Stimulated activated CD4-positive, alpha-beta T cell treated with anti-CD3 and anti-CD28 coated beads, Interleukin-12 subunit alpha, Interleukin-12 subunit beta, amount 100 ng/mL, for 24 hours (primary cell): ENCODE results near the gene CLEC2B.
"Not testable (repeated sequence)": the region's sequence is repeated elsewhere in the genome, so short reads cannot be mapped to it uniquely, and the experiment has no call there.

ENCODE experiments used
- DNase-seq, 2 experiments: peaks; one replicate each; pipeline ENCODE4 v3.0.0-alpha.2; 2020; ENCODE audit warnings: low read depth in 2 of 2

Gene CLEC2B

DNA sequence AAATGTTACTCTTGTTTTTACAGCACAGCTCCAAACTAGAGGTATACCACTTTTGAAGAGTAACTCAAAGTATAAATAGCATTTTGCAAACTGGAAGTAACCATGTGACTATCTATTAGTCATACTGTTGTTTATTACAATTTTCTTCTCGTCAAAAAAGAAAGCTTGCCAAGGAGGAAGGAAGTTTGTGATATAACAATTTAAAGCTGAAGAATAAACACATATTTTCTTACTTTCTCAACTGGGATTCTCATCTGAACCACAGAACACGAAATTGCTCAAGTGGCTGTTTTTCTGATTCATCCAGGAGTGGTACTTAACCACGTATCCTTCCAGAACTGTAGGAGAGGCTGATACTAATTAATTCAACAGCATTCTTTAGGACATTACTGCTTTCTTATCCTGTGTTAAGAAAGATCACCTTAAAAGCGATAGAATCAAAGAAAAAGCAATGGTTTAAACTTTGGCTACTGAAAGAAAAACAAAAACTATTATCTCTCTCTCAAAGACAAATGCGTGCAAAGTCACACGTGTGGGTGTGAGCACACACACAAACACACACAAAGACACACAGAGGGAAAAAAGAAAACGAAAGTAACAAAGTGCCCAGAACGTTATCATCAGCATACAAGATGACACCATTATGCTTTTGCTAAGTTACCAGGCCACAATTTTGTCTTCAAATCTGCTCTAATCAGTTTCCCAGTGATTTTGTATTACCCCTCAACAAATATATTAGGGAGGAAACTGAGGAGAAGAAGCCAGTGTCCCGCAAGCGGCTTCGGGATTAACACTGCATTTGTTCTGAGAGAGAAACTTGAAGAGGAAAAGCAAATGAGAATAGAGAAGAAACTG is at the start of gene CLEC2B:
Gene CLEC2B (minus strand): TSS at position 48 of the 855 bp plus-strand sequence.
- no peak for DNase-seq

DNA sequence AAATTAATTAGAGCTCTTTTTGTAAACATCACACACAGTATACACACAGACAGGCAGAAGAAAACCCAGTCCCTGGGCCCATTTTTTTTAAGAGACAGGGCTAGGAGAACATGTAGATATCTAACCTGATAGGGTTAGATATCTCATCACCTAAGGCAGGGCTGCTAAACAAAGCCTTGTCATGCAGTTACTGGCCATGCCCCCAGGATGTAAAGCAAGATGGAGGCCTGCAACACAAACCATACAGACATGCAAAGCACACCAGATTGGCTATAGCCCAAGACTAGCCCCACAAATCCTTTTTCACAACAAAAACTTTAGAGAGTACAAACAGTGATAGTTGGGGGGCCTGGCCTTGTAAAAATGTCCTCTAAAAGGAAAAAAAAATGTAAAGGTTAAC is 42.6 kb upstream of the CLEC2B start:
- no peak for DNase-seq

DNA sequence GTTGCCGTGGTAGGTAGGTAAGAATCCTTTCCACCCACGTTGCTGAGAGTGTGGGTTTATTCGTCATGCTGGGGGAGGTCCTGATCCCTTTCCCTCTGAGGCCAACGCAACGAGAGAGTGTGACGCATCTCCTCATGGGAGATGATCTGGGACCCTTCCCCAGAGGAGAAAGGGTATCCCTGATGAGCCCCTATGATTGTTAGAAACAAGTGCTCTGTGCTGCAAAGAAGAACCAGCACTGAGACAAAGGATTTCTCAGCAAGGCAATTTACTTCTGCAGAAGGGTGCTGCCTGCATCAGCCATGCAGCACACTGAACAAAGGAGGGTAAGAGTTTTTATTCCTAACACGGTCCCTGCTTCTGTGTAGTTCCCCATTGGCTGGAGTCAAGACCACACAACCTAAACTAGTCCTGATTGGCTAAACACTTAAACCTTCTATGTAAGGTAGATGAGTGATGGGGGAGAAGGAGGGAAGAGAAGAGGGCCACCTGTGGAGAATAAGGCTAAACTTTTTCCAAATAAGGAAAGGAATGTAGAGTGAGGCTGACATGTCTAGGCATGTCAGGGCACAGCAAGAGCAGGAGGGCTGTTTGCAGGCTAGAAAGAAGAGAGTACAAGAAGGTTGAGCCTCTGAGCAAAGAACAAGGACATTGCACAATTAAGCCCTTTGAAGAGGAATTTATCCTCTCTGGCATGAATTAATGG is 41.7 kb upstream of the CLEC2B start:
- DNase-seq = no peak

DNA sequence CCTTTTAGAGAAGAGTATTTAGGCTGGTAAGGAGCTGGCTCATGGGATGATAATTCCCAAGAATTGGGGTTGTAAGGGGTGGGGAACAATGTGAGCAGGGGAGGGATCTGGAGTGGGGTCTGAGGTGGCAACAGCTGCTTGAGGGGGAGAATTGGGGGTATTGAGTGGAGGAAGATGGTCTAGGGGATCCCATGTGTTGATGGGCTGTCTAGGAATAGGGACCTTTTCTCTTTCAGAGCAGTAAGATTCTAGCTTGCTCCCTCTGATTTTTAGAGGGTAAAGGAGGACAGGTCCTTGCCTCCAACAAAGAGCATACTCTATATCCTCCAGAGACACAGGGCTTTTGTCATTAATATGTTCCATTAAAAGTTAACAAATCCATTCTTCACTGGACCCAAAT is 40.6 kb upstream of the CLEC2B start:
- no peak for DNase-seq

DNA sequence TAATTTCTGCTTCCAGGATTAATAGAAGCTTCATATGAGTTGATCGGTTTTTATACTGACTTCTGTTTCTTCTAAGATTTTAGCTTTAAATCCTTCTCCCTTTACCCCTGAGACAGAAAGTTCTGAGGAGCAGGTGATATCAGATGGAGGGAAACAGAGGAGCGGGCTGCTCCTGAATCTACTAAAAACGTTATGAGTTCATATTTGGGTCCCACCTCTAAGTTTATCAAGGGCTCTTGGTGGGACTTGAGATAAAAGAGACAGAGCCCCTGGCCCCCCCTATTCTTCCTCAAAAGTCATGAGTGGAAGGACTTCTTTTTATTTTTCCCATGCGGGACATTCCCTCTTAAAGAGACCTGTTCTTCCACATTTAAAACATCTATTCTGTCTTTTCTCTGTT is 39.2 kb upstream of the CLEC2B start:
- no peak for DNase-seq

DNA sequence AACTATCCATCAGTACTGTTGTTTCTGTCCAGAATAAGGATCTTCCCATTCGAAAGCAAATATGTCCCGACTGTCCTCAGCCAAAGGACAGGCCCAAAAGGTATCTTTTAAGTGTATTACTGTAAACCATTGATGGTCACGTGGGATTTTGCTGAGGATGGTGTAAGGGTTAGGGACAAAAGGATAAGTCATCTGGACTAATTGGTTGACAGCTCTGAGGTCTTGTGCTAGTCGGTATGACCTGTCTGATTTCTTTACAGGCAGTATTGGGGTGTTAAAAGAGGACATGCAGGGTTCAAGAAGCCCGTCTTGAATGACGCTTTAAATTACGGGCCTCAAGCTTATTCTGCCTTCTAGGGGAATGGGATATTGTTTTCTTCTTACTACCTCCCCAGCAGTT is 38.6 kb upstream of the CLEC2B start:
- DNase-seq = no peak

DNA sequence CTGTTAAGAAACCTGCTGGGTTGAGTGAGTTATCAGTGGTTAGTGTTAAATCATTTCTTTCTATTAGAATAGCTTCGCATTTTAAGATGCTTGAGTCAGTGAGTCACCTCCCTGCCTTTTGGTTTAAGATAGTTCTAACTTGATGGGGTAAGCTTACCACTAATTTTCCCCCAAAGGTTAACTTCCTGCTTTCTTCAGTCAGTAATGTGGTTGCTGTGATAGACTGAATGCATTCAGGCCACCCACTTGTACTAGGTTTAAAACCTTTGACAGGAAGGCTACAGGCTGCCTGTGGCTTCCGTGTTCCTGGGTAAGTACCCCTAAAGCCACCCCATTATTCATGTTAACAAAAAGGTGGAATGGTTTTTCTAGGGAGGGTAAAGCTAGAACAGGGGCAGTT is 37.7 kb upstream of the CLEC2B start:
- no peak for DNase-seq

DNA sequence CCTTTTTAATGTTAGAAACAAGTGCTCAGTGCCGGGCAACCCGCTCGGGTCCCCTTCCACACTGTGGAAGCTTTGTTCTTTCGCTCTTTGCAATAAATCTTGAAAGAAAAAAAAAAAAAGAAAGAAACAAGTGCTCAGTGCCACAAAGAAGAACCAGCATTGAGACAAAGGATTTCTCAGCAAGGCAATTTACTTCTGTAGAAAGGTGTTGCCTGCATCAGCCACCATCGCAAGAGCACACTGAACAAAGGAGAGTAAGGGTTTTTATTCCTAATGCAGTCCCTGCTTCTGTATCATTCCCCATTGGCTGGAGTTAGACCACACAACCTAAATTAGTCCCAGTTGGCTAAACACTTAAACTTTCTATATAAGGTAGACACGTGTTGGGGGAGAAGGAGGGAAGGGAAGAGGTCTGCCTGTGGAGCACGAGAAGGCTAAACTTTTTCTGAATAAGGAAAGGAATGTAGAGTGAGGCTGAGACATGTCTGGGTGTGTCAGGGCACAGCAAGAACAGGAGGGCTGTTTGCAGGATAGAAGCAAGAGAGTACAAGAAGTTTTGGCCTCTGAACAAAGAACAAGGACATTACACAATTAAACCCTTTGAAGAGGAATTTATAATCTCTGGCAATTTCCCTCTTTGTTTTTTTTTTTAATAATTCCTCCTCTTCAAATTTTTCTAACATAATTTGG is 33.5 kb upstream of the CLEC2B start:
- no peak for DNase-seq

DNA sequence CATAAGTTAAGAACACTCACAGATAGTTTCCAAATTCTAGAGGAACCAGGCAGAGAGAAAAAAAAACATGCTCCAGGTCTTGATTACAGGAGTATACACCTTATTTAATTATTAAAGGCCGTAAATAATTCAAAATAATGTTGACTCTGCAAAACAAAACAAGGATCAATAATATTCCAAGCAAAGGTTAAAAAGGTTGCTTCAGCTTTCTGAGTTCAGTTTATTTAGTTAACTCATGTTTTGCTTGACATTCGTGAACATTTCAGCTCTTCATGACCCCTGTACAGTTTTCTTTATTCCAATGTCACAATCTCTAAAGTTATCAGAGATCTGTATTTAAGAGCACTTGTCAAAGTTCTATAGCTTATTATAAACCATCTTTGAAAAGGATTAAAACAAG is 31.8 kb upstream of the CLEC2B start:
- DNase-seq = no peak

DNA sequence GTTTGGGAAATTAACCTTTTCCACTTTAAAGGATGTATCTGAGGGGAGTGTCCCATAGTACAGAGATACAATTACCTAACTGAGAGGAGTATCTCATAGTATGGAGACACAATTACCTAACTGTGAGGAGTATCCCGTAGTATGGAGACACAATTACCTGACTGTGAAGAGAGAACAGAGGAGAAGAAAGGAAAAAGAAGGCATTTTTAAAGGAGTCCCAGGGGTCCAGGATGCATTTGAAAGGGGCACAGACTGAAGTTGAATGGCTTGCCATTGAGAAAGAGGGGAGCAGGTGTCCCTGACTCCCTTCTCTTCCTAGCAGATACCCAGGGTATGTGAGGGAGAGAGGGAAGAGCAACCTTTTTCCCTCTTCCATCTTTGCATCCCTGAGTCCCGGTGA is 30.1 kb upstream of the CLEC2B start:
- DNase-seq = no peak

DNA sequence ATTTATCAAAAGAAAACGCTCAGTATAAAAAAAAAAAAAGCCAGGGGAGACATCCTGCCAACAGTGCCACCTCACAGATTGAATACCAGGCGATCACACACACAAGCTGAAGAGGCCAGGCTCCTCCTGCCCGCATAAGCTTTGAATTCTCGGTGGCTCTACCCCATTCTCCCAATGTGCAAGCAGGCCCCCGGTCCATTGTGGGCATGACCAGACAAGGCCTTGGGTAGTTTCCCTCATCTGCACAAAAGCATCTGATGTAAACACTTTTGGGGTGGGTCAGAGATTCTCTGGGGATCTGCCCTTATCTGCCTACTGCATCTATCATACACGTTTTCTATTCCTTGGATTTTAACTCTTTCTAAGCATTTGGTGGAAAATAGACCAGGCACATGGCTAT is 28.4 kb upstream of the CLEC2B start:
- no peak for DNase-seq

DNA sequence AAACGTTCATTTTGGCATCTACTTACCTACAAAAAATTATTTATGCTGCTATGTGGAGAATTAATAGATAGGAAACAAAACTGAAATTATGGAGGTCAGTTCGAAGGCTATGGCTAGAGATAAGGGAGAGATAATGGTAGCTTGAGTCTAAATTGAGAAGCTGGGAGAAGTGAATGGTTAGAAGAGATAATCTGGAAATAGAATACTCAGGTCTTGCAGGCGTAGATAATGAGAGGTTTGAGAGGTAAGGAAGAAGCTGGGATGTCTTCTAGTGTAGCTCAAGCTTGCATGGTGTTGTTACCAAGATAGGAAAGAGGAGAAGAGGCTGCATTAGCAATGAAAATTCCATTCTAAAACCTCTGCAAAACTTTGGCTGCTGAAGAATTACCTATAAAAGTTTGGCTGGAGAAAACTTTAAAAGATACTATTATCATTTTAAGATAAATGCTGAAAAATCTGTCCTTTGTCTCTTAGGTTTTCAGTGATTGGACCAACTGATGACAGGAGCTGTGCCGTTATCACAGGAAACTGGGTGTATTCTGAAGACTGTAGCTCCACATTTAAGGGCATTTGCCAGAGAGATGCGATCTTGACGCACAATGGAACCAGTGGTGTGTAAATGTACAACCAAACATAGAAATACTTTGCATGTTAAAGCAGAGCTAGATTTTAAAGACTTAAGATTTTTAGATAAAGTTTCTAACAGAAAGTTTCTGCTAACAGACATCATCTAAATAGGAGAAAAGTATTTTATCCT is 26.2 kb upstream of the CLEC2B start:
- DNase-seq = no peak

DNA sequence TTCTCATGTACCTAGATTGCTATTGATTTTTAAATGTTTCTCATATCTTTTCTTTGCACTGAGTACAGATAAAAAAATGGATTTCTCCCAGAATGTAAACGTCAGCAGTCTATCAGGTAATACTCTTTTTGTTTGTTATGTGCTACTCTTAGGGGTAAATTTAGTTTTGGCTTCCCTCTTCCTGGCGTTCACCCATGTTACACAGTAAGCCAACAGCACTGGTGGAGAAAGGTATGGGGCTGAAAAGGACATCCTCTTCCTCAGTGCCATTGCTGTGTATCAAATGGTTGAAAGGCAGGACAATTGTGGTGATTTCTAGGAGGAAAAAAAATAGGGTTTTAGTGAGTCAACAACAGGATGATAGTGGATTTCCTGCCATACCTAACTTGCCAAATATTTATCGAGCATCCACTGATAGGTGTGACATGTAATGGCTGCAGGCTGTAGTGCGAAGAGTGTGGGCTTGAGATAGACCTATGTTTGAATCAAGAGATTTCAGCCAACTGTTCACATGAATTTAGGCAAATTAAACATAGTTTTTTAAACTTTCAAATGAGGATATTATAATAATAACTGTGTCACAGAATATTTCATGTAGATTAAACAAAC is 19.6 kb upstream of the CLEC2B start:
- no peak for DNase-seq

DNA sequence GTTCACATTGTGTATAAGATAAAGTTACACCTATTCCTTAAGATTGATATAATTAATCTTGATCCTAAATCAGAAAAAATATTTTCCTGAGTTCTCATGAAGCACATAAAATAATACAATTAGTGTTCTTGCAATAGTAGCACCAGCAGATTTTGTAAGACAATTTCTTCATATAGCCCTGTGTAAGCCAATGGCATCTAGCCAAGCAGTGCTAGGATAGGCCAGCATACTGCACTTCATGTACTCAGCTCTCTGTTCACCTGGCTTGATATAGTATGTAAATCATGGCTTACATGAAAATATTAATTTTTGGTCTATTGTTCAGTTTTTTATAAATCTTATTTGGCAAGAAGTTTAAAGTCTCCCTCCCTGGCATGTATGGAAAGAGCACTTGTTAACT is 14.0 kb upstream of the CLEC2B start:
- no peak for DNase-seq

DNA sequence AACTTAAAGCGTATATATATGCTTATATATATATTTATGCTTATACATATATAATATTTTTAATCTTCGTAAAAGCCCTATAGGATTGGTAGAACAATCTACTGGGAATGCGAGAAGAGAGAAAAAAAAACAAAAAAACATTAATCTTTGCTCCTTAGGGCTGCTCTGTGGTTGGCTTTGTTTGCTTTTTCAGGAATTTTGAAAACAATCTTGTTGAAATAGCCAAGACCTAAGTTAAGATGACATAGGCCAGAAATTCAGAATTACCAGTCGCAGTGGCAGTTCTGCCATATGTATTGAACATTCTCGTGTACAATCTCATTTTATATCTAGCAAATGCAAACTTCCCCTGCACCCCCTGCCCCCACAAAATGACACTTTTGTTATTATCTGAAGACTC is 12.8 kb upstream of the CLEC2B start:
- no peak for DNase-seq

DNA sequence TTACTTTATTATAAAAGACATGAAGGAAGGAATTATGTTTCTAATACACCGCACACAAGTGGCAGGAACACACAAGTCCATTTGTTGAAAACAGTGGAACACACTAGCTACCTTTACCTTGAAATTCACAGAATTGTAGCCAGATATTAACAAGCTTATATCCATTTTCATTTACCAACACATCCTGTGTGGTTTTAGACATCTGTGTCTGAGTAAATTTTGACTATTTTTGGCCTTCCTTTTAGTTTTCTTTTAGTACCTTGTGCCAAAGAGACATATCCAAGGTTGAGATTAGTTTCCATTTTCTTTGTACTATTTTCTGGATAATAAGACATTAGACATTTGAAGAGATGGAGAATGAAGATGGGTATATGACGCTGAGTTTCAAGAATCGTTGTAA is 12.1 kb upstream of the CLEC2B start, which contains the start of gene KLRF2:
Gene KLRF2 (plus strand): TSS at position 244 of the 400 bp plus-strand sequence. CDS start 107 bp downstream, at position 351.
- no peak for DNase-seq

DNA sequence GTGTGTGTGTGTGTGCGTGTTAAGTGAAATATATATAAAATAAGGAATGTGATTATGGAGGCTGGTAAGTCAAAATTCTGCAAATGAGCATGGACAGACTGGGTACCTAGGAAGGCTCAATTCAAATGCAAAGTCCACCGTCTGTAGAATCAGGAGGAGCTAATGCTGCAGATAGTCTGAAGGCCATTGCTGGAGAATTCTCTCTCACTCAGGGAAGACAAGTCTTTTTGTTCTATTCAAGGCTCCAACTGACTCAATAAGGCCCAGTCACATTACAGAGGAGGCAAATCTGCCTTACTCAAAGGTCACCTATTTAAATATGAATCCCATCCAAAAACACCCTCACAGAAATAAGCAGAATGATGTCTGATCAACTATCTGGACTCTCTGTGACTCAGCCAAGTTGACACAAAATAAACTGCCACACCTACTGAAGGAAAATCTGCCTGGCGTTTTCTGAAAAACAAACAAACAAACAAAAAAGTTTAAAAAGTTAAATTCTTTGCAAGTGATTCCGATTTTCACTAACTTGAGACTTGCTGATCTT is 11.5 kb upstream of the CLEC2B start:
- no peak for DNase-seq

DNA sequence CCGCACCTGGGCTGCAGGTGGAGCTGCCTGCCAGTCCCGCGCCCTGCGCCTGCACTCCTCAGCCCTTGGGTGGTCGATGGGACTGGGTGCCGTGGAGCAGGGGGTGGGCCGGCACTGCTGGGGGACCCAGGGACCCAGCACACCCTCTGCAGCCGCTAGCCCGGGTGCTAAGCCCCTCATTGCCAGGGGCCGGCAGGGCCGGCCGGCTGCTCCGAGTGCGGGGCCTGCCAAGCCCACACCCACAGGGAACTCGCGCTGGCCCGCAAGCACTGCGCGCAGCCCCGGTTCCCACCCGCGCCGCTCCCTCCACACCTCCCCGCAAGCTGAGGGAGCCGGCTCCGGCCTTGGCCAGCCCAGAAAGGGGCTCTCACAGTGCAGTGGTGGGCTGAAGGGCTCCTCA is 7.0 kb upstream of the CLEC2B start:
- not testable (repeated sequence) for DNase-seq

DNA sequence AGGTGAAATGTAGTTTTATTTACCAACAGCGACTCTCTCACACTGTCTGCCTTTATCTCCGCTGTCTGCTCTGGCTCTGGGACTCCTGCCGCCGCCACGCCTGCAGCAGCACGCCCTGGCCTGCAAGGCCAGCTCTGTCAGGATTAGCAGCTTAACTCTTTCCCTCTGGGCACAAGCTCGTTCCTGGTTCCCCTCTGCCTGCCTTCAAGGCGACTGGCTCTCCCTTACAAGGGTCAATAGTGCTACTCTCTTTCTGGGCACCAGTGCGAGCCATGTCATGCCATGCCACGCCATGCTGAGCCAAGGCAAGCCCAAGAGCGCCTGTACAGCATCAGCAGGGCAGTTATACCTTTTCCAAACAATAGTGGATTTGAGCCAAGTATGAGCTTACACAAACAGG is 3.6 kb upstream of the CLEC2B start:
- no peak for DNase-seq

DNA sequence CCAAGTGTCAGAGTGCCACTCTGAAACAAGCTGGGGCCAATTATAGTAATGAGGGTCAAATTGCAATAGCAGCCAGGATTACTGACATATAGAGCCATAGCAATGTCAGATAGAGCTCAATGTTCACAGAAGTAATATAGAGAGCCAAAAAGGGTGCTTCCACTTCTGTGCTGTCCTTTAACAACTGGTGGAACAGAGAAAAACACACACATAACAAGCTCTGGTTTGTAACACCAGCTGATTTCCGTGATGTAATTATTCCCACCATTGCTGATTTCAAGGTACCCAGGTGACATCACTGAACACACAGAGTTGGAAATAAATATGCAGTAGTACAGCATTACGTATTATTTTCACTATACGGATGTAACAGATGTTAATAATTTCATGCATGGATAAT is 3.0 kb upstream of the CLEC2B start:
- no peak for DNase-seq

DNA sequence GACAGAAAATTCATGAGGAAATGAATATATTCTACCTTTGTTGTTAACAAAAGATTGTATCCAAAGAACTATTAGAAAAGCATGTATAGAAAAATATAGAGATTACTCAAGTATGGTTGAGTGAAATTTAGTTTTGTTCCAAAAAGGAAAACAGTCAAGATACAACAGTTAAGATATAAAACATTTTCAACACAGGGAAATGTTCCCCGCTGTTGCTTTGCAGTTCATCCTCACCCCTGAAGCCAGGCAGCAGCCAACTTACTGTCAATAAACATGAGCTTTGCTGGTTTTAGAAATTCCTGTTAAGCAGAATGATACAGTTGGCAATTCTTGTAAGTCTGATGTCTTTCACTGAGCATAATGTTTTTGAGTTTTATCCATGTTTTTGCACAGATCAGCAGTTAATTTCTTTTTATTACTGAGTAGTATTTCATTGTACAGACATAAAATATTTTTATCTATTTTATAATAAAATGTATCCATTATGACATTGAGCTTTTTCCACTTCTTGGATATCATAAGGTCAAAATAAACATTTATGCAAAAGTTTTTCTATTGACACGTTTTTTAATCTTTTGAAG is 1.2 kb upstream of the CLEC2B start:
- DNase-seq = no peak
